HepG2 (cell line): Measurements from ENCODE around the gene MYH16. TPM values are rescaled to one million over a fixed set of nuclear protein-coding genes. Genes with fewer than 3 reads are reported as not detected.

ENCODE experiments used
- ZNF124 ChIP-seq: sonication (generic); formaldehyde crosslinking; IDR thresholded peaks from 2 replicates; pipeline ENCODE4 v1.4.0; 2020; ENCODE audit warnings: missing genetic modification reagents
- ZNF264 ChIP-seq: sonication (generic); formaldehyde crosslinking; IDR thresholded peaks from 2 replicates; pipeline ENCODE4 v1.4.0; 2020; ENCODE audit warnings: missing genetic modification reagents
- ZNF34 ChIP-seq: sonication (generic); formaldehyde crosslinking; IDR thresholded peaks from 2 replicates; pipeline ENCODE4 v1.4.0; 2020; ENCODE audit warnings: mild to moderate bottlenecking, missing genetic modification reagents, borderline replicate concordance
- ZNF510 ChIP-seq: sonication (generic); formaldehyde crosslinking; IDR thresholded peaks from 2 replicates; pipeline ENCODE4 v1.4.0; 2020; ENCODE audit warnings: low read depth, mild to moderate bottlenecking, missing genetic modification reagents
- ZNF660 ChIP-seq: sonication (generic); formaldehyde crosslinking; IDR thresholded peaks from 2 replicates; pipeline ENCODE4 v1.5.1; 2020; ENCODE audit warnings: mild to moderate bottlenecking, low read depth, missing genetic modification reagents, borderline replicate concordance
- ZNF839 ChIP-seq: sonication (generic); formaldehyde crosslinking; IDR thresholded peaks from 2 replicates; pipeline ENCODE4 v1.4.0; 2020; ENCODE audit warnings: missing genetic modification reagents, mild to moderate bottlenecking, borderline replicate concordance
- polyA plus RNA-seq, 8 experiments: library from polyadenylated mRNA; depleted of rRNA in 3 of 8; stranded (reverse) in 7 of 8; unstranded in 1 of 8; fragments of >200 nt; fragmentation: Illumina TruSeq in 4 of 8; extraction: Trizol in 4 of 8; gene quantifications; 2 replicates each; pipeline versions ENCODE4 v1.2.1 to v1.2.3, GENCODE V29; 2011 to 2016; ENCODE audit warnings: low read depth in 4 of 8, missing spikeins in 1 of 8, mixed read lengths in 1 of 8; ENCODE audit not compliant: insufficient read depth in 1 of 8
- total RNA-seq, 5 experiments: library from RNA; depleted of rRNA; stranded (reverse); fragments of >200 nt; fragmentation: Illumina TruSeq; extraction: Trizol; gene quantifications; 2 replicates each; pipeline ENCODE4 v1.2.3, GENCODE V29; 2016; ENCODE audit warnings: low read depth in 1 of 5
- TF ChIP-seq, protein P1 (sequence below): sonication (generic); formaldehyde crosslinking; IDR thresholded peaks from 2 replicates; pipeline ENCODE4 v1.5.1; 2020; ENCODE audit warnings: missing genetic modification reagents, mild to moderate bottlenecking, borderline replicate concordance
- TF ChIP-seq, protein P2 (sequence below): sonication (generic); formaldehyde crosslinking; IDR thresholded peaks from 2 replicates; pipeline ENCODE4 v1.9.0; 2021; ENCODE audit warnings: missing genetic modification reagents, mild to moderate bottlenecking, borderline replicate concordance
- TF ChIP-seq, protein P3 (sequence below): sonication (generic); formaldehyde crosslinking; IDR thresholded peaks from 2 replicates; pipeline ENCODE4 v1.8.1; 2023; ENCODE audit warnings: mild to moderate bottlenecking, moderate library complexity, missing genetic modification reagents

Gene MYH16
- total and polyA plus RNA-seq, 2 of the 13 experiments (the other 11 are each of a cell fraction or from before 2014, with no cell fraction given) = 0.05 to 0.15 TPM

DNA sequence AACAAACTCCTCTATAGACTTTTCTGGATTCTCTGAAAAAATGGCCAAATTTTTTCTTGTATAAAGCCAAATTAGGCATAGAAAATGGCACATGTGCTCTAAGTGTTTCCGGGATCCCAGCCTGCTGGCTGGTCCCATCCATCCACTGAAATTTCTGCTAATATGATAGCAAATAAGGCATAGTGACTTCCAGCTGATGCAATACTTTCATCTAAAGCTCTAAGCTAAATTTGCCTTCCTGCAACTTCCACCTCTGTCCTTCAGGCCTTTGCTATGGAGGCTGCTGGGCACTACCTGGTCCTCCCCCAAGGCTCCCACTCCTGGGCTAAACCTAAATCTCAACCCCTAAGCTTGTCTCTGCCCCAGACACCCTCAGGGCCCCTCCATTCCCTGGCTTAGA is 20.5 kb downstream of the MYH16 start (continued):
- TF ChIP-seq, protein P1, sequence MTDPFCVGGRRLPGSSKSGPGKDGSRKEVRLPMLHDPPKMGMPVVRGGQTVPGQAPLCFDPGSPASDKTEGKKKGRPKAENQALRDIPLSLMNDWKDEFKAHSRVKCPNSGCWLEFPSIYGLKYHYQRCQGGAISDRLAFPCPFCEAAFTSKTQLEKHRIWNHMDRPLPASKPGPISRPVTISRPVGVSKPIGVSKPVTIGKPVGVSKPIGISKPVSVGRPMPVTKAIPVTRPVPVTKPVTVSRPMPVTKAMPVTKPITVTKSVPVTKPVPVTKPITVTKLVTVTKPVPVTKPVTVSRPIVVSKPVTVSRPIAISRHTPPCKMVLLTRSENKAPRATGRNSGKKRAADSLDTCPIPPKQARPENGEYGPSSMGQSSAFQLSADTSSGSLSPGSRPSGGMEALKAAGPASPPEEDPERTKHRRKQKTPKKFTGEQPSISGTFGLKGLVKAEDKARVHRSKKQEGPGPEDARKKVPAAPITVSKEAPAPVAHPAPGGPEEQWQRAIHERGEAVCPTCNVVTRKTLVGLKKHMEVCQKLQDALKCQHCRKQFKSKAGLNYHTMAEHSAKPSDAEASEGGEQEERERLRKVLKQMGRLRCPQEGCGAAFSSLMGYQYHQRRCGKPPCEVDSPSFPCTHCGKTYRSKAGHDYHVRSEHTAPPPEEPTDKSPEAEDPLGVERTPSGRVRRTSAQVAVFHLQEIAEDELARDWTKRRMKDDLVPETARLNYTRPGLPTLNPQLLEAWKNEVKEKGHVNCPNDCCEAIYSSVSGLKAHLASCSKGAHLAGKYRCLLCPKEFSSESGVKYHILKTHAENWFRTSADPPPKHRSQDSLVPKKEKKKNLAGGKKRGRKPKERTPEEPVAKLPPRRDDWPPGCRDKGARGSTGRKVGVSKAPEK (CRISPR knock-in tag) = no peak
- TF ChIP-seq ZNF264 (CRISPR knock-in tag) (no peak), ZNF660 (CRISPR knock-in tag) (no peak), ZNF34 (CRISPR knock-in tag) (no peak), ZNF510 (CRISPR knock-in tag) (no peak), ZNF839 (CRISPR knock-in tag) (no peak), ZNF124 (no peak)
- TF ChIP-seq, protein P2, sequence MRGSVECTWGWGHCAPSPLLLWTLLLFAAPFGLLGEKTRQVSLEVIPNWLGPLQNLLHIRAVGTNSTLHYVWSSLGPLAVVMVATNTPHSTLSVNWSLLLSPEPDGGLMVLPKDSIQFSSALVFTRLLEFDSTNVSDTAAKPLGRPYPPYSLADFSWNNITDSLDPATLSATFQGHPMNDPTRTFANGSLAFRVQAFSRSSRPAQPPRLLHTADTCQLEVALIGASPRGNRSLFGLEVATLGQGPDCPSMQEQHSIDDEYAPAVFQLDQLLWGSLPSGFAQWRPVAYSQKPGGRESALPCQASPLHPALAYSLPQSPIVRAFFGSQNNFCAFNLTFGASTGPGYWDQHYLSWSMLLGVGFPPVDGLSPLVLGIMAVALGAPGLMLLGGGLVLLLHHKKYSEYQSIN = no peak
- TF ChIP-seq, protein P3, sequence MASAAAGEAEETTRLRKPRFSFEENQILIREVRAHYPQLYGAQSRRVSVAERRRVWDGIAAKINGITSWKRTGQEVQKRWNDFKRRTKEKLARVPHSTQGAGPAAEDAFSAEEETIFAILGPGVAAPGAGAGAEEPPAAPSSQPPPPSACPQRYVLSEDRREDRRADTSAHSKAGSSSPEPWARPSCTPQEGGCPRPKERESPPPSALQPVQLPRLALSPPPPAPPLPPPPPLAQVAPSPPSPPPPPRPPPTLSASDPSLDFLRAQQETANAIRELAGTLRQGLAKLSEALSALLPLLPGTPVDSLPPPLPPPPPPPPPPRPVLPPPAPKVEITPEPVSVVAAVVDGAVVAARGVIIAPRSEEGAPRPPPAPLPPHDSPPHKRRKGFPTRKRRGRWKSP = no peak
- TF ChIP-seq, all 625 proteins: peak for 0
